Measurements from ENCODE around the gene SQOR.

DNA sequence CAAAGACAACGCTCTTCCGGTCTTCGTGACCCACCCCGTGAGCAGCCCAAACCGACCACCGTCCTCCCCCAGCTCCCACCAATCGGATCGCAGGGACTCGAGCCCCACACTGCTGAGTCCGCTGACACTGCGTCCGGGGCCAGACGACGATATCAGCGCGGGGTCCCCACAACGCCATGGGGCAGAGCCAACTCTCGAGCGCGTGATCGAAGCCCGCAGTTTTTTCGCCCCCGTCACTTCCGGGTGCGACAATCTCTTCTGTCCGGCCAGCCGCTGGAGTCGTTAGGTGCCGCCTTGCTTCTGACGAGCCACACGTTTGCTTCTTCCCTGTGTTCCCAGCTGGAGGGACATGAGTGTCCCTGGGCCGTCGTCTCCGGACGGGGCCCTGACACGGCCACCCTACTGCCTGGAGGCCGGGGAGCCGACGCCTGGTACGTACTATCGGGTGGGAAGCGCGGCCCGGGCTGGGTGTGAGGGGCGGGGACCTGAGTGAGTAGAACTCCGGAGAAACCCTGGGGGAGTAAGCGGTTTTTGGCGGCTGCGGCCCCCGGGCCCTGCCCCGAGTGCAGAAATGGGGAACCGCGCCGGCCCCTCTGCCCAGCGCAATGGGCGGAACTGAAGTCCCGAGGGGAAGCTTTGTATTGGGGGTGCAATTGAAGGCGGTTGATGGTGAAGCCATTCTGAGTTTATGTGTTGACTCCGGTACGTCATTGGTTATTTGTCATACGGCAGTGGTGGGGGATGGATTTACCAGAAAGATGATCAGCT, 47.5 kb upstream of the SQOR start, which contains the start of gene BLOC1S6:
- TF ChIP-seq POLR2A (IDR thresholded peaks at IDR 0.05), result peak; percentile 67
- TF ChIP-seq, protein P1, sequence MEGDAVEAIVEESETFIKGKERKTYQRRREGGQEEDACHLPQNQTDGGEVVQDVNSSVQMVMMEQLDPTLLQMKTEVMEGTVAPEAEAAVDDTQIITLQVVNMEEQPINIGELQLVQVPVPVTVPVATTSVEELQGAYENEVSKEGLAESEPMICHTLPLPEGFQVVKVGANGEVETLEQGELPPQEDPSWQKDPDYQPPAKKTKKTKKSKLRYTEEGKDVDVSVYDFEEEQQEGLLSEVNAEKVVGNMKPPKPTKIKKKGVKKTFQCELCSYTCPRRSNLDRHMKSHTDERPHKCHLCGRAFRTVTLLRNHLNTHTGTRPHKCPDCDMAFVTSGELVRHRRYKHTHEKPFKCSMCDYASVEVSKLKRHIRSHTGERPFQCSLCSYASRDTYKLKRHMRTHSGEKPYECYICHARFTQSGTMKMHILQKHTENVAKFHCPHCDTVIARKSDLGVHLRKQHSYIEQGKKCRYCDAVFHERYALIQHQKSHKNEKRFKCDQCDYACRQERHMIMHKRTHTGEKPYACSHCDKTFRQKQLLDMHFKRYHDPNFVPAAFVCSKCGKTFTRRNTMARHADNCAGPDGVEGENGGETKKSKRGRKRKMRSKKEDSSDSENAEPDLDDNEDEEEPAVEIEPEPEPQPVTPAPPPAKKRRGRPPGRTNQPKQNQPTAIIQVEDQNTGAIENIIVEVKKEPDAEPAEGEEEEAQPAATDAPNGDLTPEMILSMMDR (IDR thresholded peaks at IDR 0.05), result peak in 1 of 3 donors; percentile 12
